Natural killer cell (primary cell): ENCODE results near the gene MRPL14. TPM values are rescaled to one million over a fixed set of nuclear protein-coding genes. Genes with fewer than 3 reads are reported as not detected.
"Not testable (repeated sequence)": the region's sequence is repeated elsewhere in the genome, so short reads cannot be mapped to it uniquely, and the experiment has no call there.

Experiments used
- ATAC-seq, 3 donors: fragments of 150-1000 bp in 2 of 3; fragments of 200-7000 bp in 1 of 3; cut with Tn5 transposase; 1 replicate in 1 of 3; 2 replicates in 2 of 3; pipeline ENCODE4 v1.10.0; 2021; ENCODE audit warnings: mild to moderate bottlenecking in 2 of 3, moderate library complexity in 2 of 3
- DNase-seq, 2 donors: peaks; one replicate each; pipeline versions ENCODE4 v3.0.0 to v3.0.0-alpha.2; 2013 to 2021; ENCODE audit warnings: mixed read lengths in 1 of 2
- H3K27ac ChIP-seq: one replicate; pipeline ENCODE4 v1.5.1; 2013; ENCODE audit warnings: mild to moderate bottlenecking, low read length
- H3K27me3 ChIP-seq: one replicate; pipeline ENCODE4 v1.6.1; 2013; ENCODE audit warnings: low read length; ENCODE audit not compliant: control insufficient read depth, insufficient read depth
- H3K36me3 ChIP-seq: one replicate; pipeline ENCODE4 v1.6.1; 2013; ENCODE audit warnings: low read length; ENCODE audit not compliant: control insufficient read depth, insufficient read depth
- H3K4me1 ChIP-seq: one replicate; pipeline ENCODE4 v1.6.1; 2013; ENCODE audit warnings: low read length; ENCODE audit not compliant: control insufficient read depth, insufficient read depth
- H3K4me3 ChIP-seq: one replicate; pipeline ENCODE4 v1.5.1; 2013; ENCODE audit warnings: low read length
- H3K9me3 ChIP-seq: one replicate; pipeline ENCODE4 v1.6.1; 2013; ENCODE audit warnings: low read length; ENCODE audit not compliant: control insufficient read depth, insufficient read depth
- H3K27ac Mint-ChIP-seq, 2 donors: one replicate each; pipeline ENCODE4 v1.8.0; 2022; ENCODE audit warnings: mild to moderate bottlenecking in 2 of 2, mixed read lengths in 2 of 2, moderate library complexity in 1 of 2
- H3K27me3 Mint-ChIP-seq, 2 donors: one replicate each; pipeline ENCODE4 v1.8.0; 2022; ENCODE audit warnings: low read depth in 2 of 2, mixed read lengths in 2 of 2
- H3K36me3 Mint-ChIP-seq: one replicate; pipeline ENCODE4 v1.8.0; 2022; ENCODE audit warnings: mixed read lengths
- H3K4me1 Mint-ChIP-seq, 2 donors: one replicate each; pipeline ENCODE4 v1.8.0; 2022; ENCODE audit warnings: mixed read lengths in 2 of 2
- H3K4me3 Mint-ChIP-seq: one replicate; pipeline ENCODE4 v1.8.0; 2022; ENCODE audit warnings: mild to moderate bottlenecking, moderate library complexity, mixed read lengths
- H3K9me3 Mint-ChIP-seq, 2 donors: one replicate each; pipeline ENCODE4 v1.8.0; 2022; ENCODE audit warnings: mixed read lengths in 2 of 2
- CTCF ChIP-seq: fragments of 200-600 bp; IDR thresholded peaks from one replicate; pipeline ENCODE4 v1.8.0; 2022; ENCODE audit warnings: antibody characterized with exemption
- WGBS: methylation state at CpG from one replicate; pipeline ENCODE4 v1.1.7; 2013; ENCODE audit warnings: missing lambda C conversion rate; ENCODE audit not compliant: insufficient coverage; 5-methylcytosine and 5-hydroxymethylcytosine counted together
- intact Hi-C: fragments of 100-400 bp; cut with micrococcal nuclease; formaldehyde crosslinking; loops from one replicate; pipeline ENCODE4 v1.14.2; 2022
- total RNA-seq, 4 donors: library from RNA; stranded (reverse); fragments of 120-200 nt in 1 of 4; gene quantifications; one replicate each; pipeline versions ENCODE4 v1.2.3 to v1.2.4, GENCODE V29; 2013 to 2022

MRPL14 gene
- total RNA-seq, 3 donors from 2014 or later (not counting 1 experiment from before 2014, with no cell fraction given), result 14.9 to 16.2 (median 16.0) TPM

GRCh38 chr6:44093750-44094402 is 33.4 kb downstream of the MRPL14 start:
- Histone ChIP-seq H3K36me3 (no peaks in the 10 kb centered on the region), H3K4me3 (no peak overlapping the region), H3K4me1 (no peaks in the 10 kb centered on the region), H3K27ac (no peak overlapping the region), H3K27me3 (no peaks in the 10 kb centered on the region), H3K9me3 (no peaks in the 10 kb centered on the region)
- no peak for TF ChIP-seq CTCF
- Mint-ChIP-seq H3K27me3 (no peaks in the 10 kb centered on the region), H3K27ac (no peak overlapping the region), H3K4me3 (no peak overlapping the region), H3K36me3 (no peaks in the 10 kb centered on the region), H3K4me1 (peaks cover 5 to 7% of the 10 kb centered on the region in 2 donors), H3K9me3 (no peaks in the 10 kb centered on the region)
- ATAC-seq (no peak), DNase-seq (no peak)
- 96% methylated on average over 6 of the region's 6 CpGs for WGBS
- intact Hi-C loops, result no loop called here

- TF ChIP-seq CTCF, result no peak
- no peak for DNase-seq
- H3K4me3 ChIP-seq, result no peak overlapping the region
- Mint-ChIP-seq H3K4me1 (peaks cover 5 to 7% of the 10 kb centered on the region in 2 donors), H3K9me3 (no peaks in the 10 kb centered on the region), H3K36me3 (no peaks in the 10 kb centered on the region), H3K27me3 (no peaks in the 10 kb centered on the region), H3K4me3 (no peak overlapping the region), H3K27ac (no peak overlapping the region)
- ATAC-seq, result no peak
- H3K36me3 ChIP-seq, result no peaks in the 10 kb centered on the region
- intact Hi-C loops, result no loop called here
- no peaks in the 10 kb centered on the region for H3K9me3 ChIP-seq
- 88% methylated on average over 5 of the region's 5 CpGs for WGBS
- no peak overlapping the region for H3K27ac ChIP-seq
- no peaks in the 10 kb centered on the region for H3K4me1 ChIP-seq
- H3K27me3 ChIP-seq, result no peaks in the 10 kb centered on the region
Measured at GRCh38 chr6:44093066-44093465, 34.2 kb downstream of the MRPL14 start.

- no peak for DNase-seq
- no peak overlapping the region for H3K4me3 ChIP-seq
- H3K36me3 ChIP-seq, result no peaks in the 10 kb centered on the region
- no peaks in the 10 kb centered on the region for H3K27me3 ChIP-seq
- H3K27ac ChIP-seq, result no peak overlapping the region
- Mint-ChIP-seq H3K4me3 (no peak overlapping the region), H3K27ac (no peak overlapping the region), H3K36me3 (no peaks in the 10 kb centered on the region), H3K9me3 (no peaks in the 10 kb centered on the region), H3K27me3 (no peaks in the 10 kb centered on the region), H3K4me1 (peaks cover 5 to 7% of the 10 kb centered on the region in 2 donors)
- WGBS, result 93% methylated on average over 7 of the region's 7 CpGs
- no peak for TF ChIP-seq CTCF
- H3K9me3 ChIP-seq, result no peaks in the 10 kb centered on the region
- intact Hi-C loops, result no loop called here
- H3K4me1 ChIP-seq, result no peaks in the 10 kb centered on the region
- no peak for ATAC-seq
Measured at GRCh38 chr6:44091981-44092884, 35.0 kb downstream of the MRPL14 start.

GRCh38 chr6:44091356-44091755 is 35.9 kb downstream of the MRPL14 start:
- H3K27me3 ChIP-seq, H3K4me3 Mint-ChIP-seq, H3K27me3 Mint-ChIP-seq, H3K36me3 ChIP-seq, DNase-seq, intact Hi-C loops, H3K9me3 Mint-ChIP-seq, H3K9me3 ChIP-seq, H3K36me3 Mint-ChIP-seq, H3K4me1 Mint-ChIP-seq, H3K27ac ChIP-seq, H3K4me1 ChIP-seq, H3K27ac Mint-ChIP-seq, H3K4me3 ChIP-seq, ATAC-seq: not testable (repeated sequence)
- 96% methylated on average over 3 of the region's 3 CpGs for WGBS
